ENCODE results near the gene MINPP1.

The MINPP1 gene

GRCh38 chr10:87523731-87524130 is 19.0 kb downstream of the MINPP1 start:
- no peak for DNase-seq (ENCODE audit: low read depth in 3 of 3)

- DNase-seq (ENCODE audit: low read depth in 3 of 3) = no peak
These were observed 19.6 kb downstream of the MINPP1 start for GRCh38 chr10:87524296-87524695.

DNA sequence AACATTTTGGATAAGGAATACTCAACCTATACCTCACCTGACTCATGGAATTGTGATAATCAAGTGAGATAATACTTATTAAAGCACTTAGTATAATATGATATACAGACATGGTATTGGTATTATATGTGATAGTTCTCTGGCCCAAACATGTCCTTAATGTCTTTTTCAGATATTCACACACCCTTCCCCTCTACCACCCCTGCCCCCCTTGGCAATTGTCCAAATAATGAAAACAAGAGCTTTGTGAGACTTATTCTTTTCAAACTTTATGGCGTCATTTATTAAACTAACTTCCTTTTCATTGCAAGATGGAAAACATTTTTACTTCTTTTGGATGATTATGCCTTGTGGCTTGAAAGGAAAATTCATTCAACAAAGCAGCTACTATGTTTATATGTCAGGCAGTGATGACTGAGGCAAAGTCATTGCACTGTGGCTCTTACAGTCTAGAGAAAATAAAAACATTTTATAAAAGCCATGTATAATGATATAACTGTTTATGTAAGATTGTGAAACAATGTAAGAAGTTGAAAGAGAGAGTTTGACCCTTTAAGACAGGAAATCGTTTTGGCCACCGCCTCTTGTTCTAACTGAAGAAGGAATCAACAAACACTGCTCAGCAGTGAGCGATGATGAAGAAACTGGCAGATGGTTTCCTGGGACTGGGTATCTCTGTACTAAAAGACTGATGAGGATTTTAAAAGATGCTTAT is 27.4 kb downstream of the MINPP1 start:
- no peak for DNase-seq (ENCODE audit: low read depth in 3 of 3)

DNA sequence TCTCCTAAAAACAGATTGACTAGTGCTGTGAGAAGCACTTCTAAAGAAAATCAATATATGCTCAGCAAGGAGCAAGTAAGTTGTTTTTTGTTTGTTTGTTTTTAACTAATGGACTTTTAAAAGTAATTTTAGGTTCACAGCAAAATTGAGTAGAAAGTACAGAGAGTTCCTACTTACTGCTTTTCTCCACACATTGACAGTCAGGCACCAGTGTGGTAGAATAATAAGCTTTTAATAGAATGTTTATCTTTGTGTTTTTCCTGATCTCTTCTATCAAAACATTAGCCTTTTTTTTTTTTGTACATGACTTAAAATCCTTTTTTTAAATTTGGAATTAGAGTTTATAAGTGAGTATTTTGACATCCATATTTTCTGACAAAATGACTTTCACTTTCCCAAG is 28.0 kb downstream of the MINPP1 start:
- no peak for DNase-seq (ENCODE audit: low read depth in 3 of 3)

DNA sequence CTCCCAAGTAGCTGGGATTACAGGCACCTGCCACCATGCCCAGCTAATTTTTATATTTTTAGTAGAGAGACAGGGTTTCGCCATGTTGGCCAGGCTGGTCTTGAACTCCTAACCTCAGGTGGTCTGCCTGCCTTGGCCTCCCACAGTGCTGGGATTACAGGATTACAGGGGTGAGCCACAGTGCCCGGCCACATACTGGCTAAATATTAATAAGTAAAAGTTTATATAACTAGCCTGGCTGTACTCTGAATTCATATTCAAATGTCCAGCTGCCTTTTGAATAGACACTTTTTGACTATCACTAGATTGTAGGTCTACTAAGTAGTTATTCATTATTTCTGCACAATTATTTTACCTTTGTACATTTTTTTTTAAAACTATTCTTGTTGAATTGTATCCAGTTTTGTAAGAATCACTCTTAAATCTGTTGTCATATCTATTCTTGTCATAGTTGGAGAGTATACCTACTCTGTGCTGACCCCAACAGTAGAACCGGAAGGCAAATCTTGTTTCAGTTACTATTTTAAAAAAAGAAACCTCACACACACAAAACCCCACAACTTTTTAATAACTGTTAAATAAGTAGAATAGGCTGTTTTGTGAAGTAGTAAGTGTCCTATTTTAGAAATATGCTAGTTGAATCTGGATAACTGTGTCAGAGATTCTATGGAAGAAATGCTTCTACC is 29.6 kb downstream of the MINPP1 start:
- no peak for DNase-seq (ENCODE audit: low read depth in 3 of 3)

DNA sequence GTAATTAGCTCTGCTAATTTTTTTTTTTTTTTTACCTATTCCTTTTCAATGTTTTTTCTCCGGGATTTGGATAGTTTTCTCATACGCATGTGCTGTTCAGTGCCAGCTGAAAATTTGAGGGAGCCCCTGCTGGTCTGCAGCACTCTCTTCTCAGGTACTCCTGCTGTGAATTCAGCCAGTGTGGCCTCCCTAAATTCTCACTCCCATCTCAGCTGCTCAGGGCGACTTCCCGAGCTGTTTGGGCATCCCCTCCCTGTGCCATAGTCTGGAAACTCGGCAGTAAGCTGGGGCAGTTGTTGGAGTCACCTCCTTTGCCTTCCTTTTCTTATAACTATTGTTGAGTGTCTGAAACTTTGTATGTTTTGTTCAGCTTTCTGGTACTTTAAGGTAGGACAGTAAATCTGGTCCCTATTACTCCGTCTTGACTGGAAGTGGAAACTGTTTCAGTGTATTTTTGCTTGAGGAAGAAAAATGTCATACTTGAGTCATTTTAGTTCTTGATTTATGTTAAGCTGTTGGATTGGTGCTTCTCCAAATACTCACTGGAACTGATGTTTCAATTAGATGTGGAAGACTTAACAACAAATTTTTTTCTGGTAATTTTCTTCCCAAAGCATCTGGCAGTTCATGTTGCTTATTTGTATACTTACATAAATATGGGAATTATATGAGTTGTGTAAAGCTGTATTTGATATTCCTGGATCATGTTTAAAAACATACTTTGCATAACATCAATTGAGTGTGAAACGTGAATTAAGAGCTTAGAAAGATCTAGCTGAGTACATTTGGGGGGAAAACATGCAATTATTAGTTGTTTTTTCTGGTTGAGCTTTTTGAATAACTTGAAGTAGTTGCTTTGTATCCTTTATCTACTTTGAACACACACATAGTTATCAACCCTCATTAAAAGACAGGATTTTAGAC is 33.7 kb downstream of the MINPP1 start:
- DNase-seq (ENCODE audit: low read depth in 3 of 3) = no peak

GRCh38 chr10:87541114-87541513 is 36.4 kb downstream of the MINPP1 start:
- DNase-seq (ENCODE audit: low read depth in 3 of 3) = no peak

DNA sequence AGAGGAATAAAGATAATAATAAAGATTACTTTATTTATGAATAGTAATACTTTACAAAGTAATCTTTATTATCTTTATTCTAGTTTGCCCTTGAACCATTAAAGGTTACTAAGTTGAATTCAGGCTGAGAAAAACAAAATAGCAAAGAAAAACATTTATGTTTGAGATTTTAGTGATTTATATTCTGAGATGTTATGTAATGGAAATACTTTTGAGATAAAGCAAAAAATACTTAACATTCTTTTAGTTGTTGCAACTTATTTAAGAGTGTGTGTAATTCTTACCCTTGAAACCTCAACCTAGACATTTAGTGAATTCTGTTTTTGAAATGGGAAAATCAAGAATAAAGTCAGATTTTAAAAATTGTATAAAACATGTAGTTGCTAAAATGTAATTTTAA is 40.0 kb downstream of the MINPP1 start:
- DNase-seq (ENCODE audit: low read depth in 3 of 3) = no peak

GRCh38 chr10:87545783-87546182 is 41.1 kb downstream of the MINPP1 start:
- DNase-seq (ENCODE audit: low read depth in 3 of 3) = no peak

DNA sequence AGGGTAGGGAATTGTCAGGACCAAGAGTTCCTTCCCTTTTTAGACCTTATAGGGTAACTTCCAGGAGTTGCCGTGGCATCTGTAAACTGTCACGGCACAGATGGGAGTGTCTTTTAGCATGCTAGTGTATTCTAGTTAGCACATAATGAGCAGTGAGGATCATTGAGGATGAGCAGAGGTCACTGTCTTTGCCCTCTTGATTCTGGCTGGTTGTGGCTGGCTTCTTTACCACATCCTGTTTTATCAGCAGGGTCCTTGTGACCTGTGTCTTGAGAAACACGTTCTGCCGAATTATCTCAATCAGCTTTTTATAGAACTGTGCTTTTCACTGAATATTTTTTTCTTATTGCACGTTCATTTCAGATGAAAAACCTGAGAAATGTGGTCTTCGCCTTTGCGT is 41.5 kb downstream of the MINPP1 start:
- DNase-seq (ENCODE audit: low read depth in 3 of 3) = no peak

DNA sequence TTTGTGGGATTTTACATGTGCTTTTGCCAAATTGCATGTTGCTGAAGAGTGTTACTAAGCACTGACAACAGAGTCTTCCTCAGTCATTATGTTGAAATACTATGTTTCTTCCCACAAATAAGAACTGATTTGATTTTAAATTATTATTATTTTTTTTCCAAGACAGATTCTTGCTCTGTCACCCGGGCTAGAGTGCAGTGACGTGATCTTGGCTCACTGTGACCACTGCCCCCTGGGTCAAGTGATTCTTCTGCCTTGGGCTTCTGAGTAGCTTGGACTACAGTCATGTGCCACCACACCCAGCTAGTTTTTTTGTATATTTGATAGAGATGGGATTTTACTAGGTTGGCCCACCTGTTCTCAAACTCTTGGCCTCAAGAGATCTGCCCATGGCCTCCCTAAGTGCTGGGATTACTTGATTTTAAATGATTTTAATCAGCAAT is 42.3 kb downstream of the MINPP1 start:
- no peak for DNase-seq (ENCODE audit: low read depth in 3 of 3)

- no peak for DNase-seq (ENCODE audit: low read depth in 3 of 3)
These were observed 43.1 kb downstream of the MINPP1 start for GRCh38 chr10:87547734-87548311.

GRCh38 chr10:87550741-87551140 is 46.0 kb downstream of the MINPP1 start:
- DNase-seq (ENCODE audit: low read depth in 3 of 3) = no peak

- no peak for DNase-seq (ENCODE audit: low read depth in 3 of 3)
These were observed 46.6 kb downstream of the MINPP1 start for GRCh38 chr10:87551326-87551725.

GRCh38 chr10:87552248-87552929 is 47.7 kb downstream of the MINPP1 start:
- no peak for DNase-seq (ENCODE audit: low read depth in 3 of 3)

DNA sequence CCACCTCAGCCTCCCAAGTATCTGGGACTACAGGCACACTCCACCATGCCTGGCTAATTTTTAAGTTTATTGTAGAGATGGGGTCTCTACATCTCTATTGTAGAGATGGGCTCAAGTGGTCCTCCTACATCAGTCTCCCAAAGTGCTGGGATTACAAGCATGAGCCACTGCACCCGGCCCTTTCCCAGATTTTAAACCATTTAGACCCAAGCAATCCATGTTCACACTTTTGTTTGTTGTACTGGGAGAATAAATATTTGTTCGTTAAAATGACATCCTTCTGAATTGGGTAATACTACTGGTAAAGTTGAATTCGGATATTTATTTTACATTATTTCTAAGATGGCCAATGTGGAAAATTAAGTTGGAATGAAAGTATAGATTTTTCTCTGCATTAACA is 52.7 kb downstream of the MINPP1 start:
- DNase-seq (ENCODE audit: low read depth in 3 of 3) = no peak

DNA sequence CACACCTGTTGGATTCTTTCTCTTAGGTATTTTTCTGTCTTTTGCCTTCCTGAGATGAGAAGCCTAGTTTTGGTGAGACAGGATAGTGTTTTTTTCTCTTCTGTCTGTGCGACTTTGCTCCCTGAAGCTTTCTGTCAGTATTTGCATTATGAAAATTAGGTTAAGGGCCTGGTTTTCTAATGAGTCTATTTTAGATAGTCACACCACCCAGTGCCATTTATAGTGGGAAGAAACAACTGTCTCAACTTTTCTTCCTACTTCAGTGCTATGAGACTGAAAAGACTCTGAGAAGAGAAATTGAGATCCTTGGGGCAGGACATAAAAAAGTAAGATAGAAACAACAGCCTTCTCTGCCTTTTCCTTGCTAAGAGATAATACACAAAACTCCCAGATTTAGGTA is 53.6 kb downstream of the MINPP1 start:
- no peak for DNase-seq (ENCODE audit: low read depth in 3 of 3)

DNA sequence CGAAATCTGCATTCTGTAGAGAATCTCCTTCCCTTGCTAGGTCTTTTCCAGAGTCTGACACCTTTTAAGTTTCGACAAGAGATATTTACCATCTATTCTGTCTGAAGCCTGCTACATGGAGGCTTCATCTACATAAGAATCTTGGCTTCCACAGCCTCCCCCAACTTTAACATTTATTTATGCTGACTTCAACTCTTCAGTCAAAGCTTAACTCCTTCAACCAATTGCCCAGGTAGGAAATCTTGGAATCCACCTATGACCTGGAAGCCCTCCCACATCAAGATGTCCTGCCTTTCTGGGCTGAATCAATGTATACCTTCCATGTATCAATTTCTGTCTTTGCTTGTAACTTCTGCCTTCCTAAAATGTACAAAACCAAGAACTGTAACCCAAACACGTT is 54.7 kb downstream of the MINPP1 start:
- no peak for DNase-seq (ENCODE audit: low read depth in 3 of 3)

- no peak for DNase-seq (ENCODE audit: low read depth in 3 of 3)
These were observed 55.9 kb downstream of the MINPP1 start for GRCh38 chr10:87560495-87561129.

- DNase-seq (ENCODE audit: low read depth in 3 of 3) = no peak
These were observed 58.1 kb downstream of the MINPP1 start for GRCh38 chr10:87562750-87563149.

DNA sequence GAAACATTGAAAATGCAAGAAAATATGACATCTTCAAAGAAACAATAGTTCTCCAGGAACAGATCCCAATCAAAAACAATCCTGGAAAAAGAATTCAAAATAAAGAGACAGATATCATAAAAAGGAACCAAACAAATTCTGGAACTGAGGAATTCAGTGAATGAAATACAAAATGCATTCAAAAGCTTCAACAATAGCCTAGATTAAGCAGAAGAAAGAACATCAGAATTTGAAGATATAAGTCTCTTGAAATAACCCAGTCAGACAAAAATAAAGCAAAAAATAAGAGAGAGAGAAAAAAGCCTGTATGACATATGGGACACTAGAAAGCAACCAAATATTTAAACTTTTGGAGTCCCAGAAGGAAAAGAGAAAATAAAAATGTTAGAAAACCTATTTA is 60.3 kb downstream of the MINPP1 start:
- DNase-seq (ENCODE audit: low read depth in 3 of 3) = no peak
